Peyer's patch (tissue), 4 donors: ENCODE measurements around the gene CNTNAP3B.
"Not testable (repeated sequence)": the region's sequence is repeated elsewhere in the genome, so short reads cannot be mapped to it uniquely, and the experiment has no call there.

Experiments
- CTCF ChIP-seq, 6 experiments: fragments of 450-650 bp in 4 of 6; fragments of 200-600 bp in 2 of 6; sonication (generic) in 1 of 6; IDR thresholded peaks; one replicate each; pipeline ENCODE4 v1.5.1; 2017 to 2019; ENCODE audit warnings: antibody characterized with exemption in 6 of 6, mild to moderate bottlenecking in 3 of 6, moderate library complexity in 1 of 6
- POLR2A ChIP-seq, 2 donors: fragments of 450-650 bp; IDR thresholded peaks; one replicate each; pipeline ENCODE4 v1.5.1; 2017; ENCODE audit warnings: antibody characterized with exemption in 2 of 2, mild to moderate bottlenecking in 2 of 2, moderate library complexity in 2 of 2

DNA sequence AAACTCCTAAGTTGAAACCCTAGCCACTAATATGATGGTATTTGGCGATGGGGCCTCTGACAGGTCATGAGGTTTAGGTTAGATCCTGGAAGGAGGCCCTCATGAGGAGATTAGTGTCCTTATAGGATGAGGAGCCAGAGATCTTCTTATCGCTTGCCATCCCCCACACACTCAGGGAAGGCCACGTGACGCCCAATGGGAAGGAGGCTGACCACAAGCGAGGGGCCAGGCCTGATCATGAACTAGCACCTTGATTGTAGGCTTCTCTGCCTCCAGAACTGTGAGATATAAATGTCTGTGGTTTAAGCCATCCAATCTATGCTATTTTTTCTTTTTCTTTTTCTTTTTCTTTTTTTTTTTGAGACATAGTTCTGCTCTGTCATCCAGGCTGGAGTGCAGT lies 254.7 kb downstream of the CNTNAP3B start:
- not testable (repeated sequence) for TF ChIP-seq CTCF, POLR2A (IDR thresholded peaks at IDR 0.05)
